Peyer's patch (tissue), 4 donors: ENCODE results near the gene ZCCHC14.

Experiments used
- POLR2A ChIP-seq, 2 donors: fragments of 450-650 bp; IDR thresholded peaks; one replicate each; pipeline ENCODE4 v1.5.1; 2017; ENCODE audit warnings: antibody characterized with exemption in 2 of 2, mild to moderate bottlenecking in 2 of 2, moderate library complexity in 2 of 2
- TF ChIP-seq, protein P1 (sequence below), 6 experiments: fragments of 450-650 bp in 4 of 6; fragments of 200-600 bp in 2 of 6; sonication (generic) in 1 of 6; IDR thresholded peaks; one replicate each; pipeline ENCODE4 v1.5.1; 2017 to 2019; ENCODE audit warnings: antibody characterized with exemption in 6 of 6, mild to moderate bottlenecking in 3 of 6, moderate library complexity in 1 of 6

DNA sequence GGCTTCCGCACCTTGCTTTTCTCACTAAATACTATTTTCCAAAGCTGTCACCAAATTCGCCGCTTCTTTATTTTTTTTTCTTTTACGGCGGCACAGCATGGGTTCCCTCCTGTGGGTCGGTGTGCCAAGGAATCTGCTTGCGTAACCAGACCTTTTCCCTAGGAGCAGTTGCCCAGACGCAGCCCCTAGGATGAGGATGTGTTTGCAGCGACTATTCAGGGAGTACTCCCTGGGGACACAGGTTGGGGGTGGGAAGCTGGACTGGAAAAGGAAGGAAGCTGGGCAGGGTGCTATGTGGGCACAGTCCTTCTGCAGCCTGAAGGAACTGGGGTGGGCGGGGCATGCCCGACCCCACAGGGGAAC, 49.0 kb upstream of the ZCCHC14 start:
- no peak for TF ChIP-seq POLR2A (IDR thresholded peaks at IDR 0.05)
- TF ChIP-seq, protein P1, sequence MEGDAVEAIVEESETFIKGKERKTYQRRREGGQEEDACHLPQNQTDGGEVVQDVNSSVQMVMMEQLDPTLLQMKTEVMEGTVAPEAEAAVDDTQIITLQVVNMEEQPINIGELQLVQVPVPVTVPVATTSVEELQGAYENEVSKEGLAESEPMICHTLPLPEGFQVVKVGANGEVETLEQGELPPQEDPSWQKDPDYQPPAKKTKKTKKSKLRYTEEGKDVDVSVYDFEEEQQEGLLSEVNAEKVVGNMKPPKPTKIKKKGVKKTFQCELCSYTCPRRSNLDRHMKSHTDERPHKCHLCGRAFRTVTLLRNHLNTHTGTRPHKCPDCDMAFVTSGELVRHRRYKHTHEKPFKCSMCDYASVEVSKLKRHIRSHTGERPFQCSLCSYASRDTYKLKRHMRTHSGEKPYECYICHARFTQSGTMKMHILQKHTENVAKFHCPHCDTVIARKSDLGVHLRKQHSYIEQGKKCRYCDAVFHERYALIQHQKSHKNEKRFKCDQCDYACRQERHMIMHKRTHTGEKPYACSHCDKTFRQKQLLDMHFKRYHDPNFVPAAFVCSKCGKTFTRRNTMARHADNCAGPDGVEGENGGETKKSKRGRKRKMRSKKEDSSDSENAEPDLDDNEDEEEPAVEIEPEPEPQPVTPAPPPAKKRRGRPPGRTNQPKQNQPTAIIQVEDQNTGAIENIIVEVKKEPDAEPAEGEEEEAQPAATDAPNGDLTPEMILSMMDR (IDR thresholded peaks at IDR 0.05): no peak
